Parathyroid adenoma (tissue), 2 donors: ENCODE measurements around the gene ZNF891.

Experiments used
- H2AFZ ChIP-seq: fragments of 300-600 bp; sonication (generic); one replicate; pipeline ENCODE4 v1.7.0; 2017; ENCODE audit warnings: antibody characterized with exemption, mild to moderate bottlenecking
- H3K27ac ChIP-seq: fragments of 300-600 bp; sonication (generic); one replicate; pipeline ENCODE4 v1.7.0; 2017
- H3K27me3 ChIP-seq: fragments of 300-600 bp; sonication (generic); one replicate; pipeline ENCODE4 v1.7.0; 2017; ENCODE audit warnings: low read length; ENCODE audit not compliant: control insufficient read depth, insufficient read depth
- H3K36me3 ChIP-seq: fragments of 300-600 bp; sonication (generic); one replicate; pipeline ENCODE4 v1.7.0; 2017; ENCODE audit warnings: low read length; ENCODE audit not compliant: control insufficient read depth, insufficient read depth
- H3K4me1 ChIP-seq: fragments of 300-600 bp; sonication (generic); one replicate; pipeline ENCODE4 v1.7.0; 2017; ENCODE audit warnings: control low read depth
- H3K4me2 ChIP-seq: fragments of 300-600 bp; sonication (generic); one replicate; pipeline ENCODE4 v1.7.0; 2017; ENCODE audit warnings: low read length
- H3K4me3 ChIP-seq: fragments of 300-600 bp; sonication (generic); one replicate; pipeline ENCODE4 v1.7.0; 2017; ENCODE audit warnings: low read depth, low read length
- H3K79me2 ChIP-seq: fragments of 300-600 bp; sonication (generic); one replicate; pipeline ENCODE4 v1.7.0; 2017; ENCODE audit warnings: control low read depth
- H3K9ac ChIP-seq: fragments of 300-600 bp; sonication (generic); one replicate; pipeline ENCODE4 v1.7.0; 2017; ENCODE audit warnings: mild to moderate bottlenecking
- H3K9me3 ChIP-seq: fragments of 300-600 bp; sonication (generic); one replicate; pipeline ENCODE4 v1.7.0; 2017; ENCODE audit warnings: low read length; ENCODE audit not compliant: control insufficient read depth
- TF ChIP-seq, protein P1 (sequence below): fragments of 300-600 bp; sonication (generic); IDR thresholded peaks from one replicate; pipeline ENCODE4 v1.7.0; 2017; ENCODE audit warnings: antibody characterized with exemption, mild to moderate bottlenecking
- donor health status: primary hyperparathyroidism.

Gene ZNF891

DNA sequence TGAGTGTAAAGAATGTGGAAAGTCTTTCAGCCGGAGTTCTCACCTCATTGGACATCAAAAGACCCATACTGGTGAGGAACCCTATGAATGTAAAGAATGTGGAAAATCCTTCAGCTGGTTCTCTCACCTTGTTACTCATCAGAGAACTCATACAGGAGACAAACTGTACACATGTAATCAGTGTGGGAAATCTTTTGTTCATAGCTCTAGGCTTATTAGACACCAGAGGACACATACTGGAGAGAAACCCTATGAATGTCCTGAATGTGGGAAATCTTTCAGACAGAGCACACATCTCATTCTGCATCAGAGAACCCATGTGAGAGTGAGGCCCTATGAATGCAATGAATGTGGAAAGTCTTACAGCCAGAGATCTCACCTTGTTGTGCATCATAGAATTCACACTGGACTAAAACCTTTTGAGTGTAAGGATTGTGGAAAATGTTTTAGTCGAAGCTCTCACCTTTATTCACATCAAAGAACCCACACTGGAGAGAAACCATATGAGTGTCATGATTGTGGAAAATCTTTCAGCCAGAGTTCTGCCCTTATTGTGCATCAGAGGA, 26.1 kb upstream of the ZNF891 start:
- Histone ChIP-seq H3K4me3 (no peak overlapping the region), H3K79me2 (no peaks in the 10 kb centered on the region), H3K36me3 (peaks cover 8% of the 10 kb centered on the region), H3K27ac (no peak overlapping the region), H3K9ac (no peak overlapping the region), H3K27me3 (no peaks in the 10 kb centered on the region), H2AFZ (no peak overlapping the region), H3K4me2 (no peak overlapping the region), H3K9me3 (peaks cover 10% of the 10 kb centered on the region), H3K4me1 (no peaks in the 10 kb centered on the region)
- TF ChIP-seq, protein P1, sequence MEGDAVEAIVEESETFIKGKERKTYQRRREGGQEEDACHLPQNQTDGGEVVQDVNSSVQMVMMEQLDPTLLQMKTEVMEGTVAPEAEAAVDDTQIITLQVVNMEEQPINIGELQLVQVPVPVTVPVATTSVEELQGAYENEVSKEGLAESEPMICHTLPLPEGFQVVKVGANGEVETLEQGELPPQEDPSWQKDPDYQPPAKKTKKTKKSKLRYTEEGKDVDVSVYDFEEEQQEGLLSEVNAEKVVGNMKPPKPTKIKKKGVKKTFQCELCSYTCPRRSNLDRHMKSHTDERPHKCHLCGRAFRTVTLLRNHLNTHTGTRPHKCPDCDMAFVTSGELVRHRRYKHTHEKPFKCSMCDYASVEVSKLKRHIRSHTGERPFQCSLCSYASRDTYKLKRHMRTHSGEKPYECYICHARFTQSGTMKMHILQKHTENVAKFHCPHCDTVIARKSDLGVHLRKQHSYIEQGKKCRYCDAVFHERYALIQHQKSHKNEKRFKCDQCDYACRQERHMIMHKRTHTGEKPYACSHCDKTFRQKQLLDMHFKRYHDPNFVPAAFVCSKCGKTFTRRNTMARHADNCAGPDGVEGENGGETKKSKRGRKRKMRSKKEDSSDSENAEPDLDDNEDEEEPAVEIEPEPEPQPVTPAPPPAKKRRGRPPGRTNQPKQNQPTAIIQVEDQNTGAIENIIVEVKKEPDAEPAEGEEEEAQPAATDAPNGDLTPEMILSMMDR: no peak

DNA sequence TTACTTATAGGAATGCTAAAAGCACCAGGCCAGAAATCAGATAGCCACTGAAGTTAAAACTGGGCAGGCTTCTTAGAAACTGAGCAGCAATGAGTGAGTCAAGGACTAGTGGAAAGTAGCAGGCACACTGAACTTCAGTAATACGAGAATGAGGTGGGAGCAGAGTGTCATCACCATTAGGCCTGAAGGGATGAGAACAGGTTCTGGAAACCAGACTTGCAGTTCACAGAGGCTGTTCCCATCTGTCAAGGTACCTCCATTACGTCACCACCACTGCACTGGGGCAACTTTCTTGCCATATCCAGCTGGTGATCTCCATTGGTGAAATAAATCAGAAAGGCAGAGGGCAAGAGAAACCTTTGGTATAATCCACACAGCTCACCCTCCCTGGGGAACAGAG, 15.9 kb upstream of the ZNF891 start:
- peaks cover under 1% of the 10 kb centered on the region for H3K36me3 ChIP-seq
- no peaks in the 10 kb centered on the region for H3K4me1 ChIP-seq
- no peaks in the 10 kb centered on the region for H3K9me3 ChIP-seq
- no peaks in the 10 kb centered on the region for H3K27me3 ChIP-seq
- no peak overlapping the region for H3K9ac ChIP-seq
- no peak overlapping the region for H2AFZ ChIP-seq
- no peaks in the 10 kb centered on the region for H3K79me2 ChIP-seq
- H3K4me2 ChIP-seq: no peak overlapping the region
- H3K4me3 ChIP-seq: no peak overlapping the region
- no peak overlapping the region for H3K27ac ChIP-seq
- TF ChIP-seq, protein P1: no peak

DNA sequence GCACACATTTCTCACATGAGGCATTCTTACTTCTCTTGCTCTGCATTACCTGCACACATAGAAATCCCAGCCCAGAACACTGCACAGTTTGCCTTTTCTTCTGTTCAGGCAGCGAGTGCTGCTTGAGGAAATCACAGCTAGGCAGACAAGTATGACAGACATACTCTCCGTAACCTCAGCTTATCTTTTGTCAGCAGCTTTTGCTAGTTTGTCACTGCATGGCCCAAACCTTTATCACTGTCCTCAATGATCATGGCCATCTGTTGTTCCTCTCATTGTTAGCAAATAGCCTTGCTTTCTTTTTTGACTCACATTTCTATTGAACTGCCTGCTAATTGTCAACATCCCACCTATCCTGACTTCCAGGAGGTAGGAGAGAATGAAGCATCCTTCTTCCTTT, 5.7 kb upstream of the ZNF891 start:
- Histone ChIP-seq H3K9me3 (no peaks in the 10 kb centered on the region), H3K27ac (no peak overlapping the region), H3K4me1 (no peaks in the 10 kb centered on the region), H3K36me3 (no peaks in the 10 kb centered on the region), H3K4me3 (no peak overlapping the region), H3K4me2 (no peak overlapping the region), H3K27me3 (no peaks in the 10 kb centered on the region), H2AFZ (no peak overlapping the region), H3K79me2 (no peaks in the 10 kb centered on the region), H3K9ac (no peak overlapping the region)
- TF ChIP-seq, protein P1: no peak

GRCh38 chr12:133130808-133131128, 694 bp upstream of the ZNF891 start:
- H3K4me1 ChIP-seq: no peaks in the 10 kb centered on the region
- H2AFZ ChIP-seq: peak overlapping the region; percentile 94
- no peaks in the 10 kb centered on the region for H3K79me2 ChIP-seq
- H3K4me3 ChIP-seq: peak overlapping the region; percentile 99
- H3K36me3 ChIP-seq: no peaks in the 10 kb centered on the region
- no peak overlapping the region for H3K9ac ChIP-seq
- H3K27ac ChIP-seq: peak overlapping the region; percentile 86
- peak overlapping the region; percentile 97 for H3K4me2 ChIP-seq
- TF ChIP-seq, protein P1: no peak
- no peaks in the 10 kb centered on the region for H3K27me3 ChIP-seq
- no peaks in the 10 kb centered on the region for H3K9me3 ChIP-seq

GRCh38 chr12:133129368-133130037, 571 bp downstream of the ZNF891 start:
- H2AFZ ChIP-seq: peak overlapping the region; percentile 94

More at GRCh38 chr12:133129368-133130037, 571 bp downstream of the ZNF891 start:
- TF ChIP-seq, protein P1: no peak
- Histone ChIP-seq H3K4me1 (no peaks in the 10 kb centered on the region), H3K79me2 (no peaks in the 10 kb centered on the region), H3K9me3 (no peaks in the 10 kb centered on the region), H3K4me3 (peak overlapping the region; percentile 99), H3K27me3 (no peaks in the 10 kb centered on the region), H3K9ac (no peak overlapping the region), H3K27ac (peak overlapping the region; percentile 86), H3K36me3 (no peaks in the 10 kb centered on the region), H3K4me2 (peak overlapping the region; percentile 97)
